Gastrocnemius medialis (tissue), 4 donors: ENCODE results near the gene PGAP6.
A peak's percentile ranks its signal among the peaks of the same experiment; 100 is the strongest.

ENCODE experiments used
- POLR2A ChIP-seq, 2 donors: fragments of 450-650 bp; IDR thresholded peaks; one replicate each; pipeline ENCODE4 v1.6.1; 2017; ENCODE audit warnings: antibody characterized with exemption in 2 of 2, mild to moderate bottlenecking in 2 of 2, moderate library complexity in 2 of 2
- TF ChIP-seq, protein P1 (sequence below), 5 experiments: fragments of 450-650 bp in 3 of 5; fragments of 200-600 bp in 2 of 5; sonication (generic) in 2 of 5; IDR thresholded peaks in 4 of 5; conservative IDR thresholded peaks in 1 of 5; 1 replicate in 4 of 5; 2 replicates in 1 of 5; pipeline ENCODE4 v1.5.1; 2016 to 2019; ENCODE audit warnings: antibody characterized with exemption in 5 of 5, mild to moderate bottlenecking in 3 of 5, moderate library complexity in 3 of 5

DNA sequence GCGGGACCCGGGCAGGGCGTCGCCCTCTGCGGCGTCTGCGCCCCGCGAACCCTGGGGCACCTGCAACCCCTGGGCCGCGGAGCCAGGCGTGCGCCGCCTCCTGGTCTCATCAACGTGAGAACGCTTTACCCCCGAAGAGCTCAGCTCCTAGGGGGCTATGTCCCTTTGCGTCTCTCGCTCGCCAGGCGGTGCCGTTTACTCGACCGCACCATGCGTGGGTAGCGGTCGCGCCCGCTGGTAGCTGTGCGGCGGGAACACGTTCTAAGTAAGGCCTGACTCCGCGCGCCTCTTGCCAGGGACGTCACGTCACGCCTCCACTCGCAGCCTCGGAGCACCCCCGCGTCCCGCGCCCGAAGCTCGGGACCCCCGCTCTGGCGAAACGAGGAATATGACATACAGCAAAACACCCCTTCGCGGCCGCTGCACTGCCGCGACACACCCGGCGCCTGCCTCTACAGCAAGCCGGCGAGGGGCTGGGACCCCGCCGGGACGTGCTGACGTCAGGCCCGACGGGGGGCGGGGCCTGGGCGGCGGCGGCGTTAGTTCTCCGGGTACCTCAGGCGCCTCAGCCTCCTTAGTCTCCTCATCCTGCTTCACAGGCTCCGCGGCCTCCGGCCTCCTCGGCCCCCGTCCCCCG, 43.4 kb upstream of the PGAP6 start, which contains the start of gene RAB11FIP3:
- TF ChIP-seq POLR2A (IDR thresholded peaks at IDR 0.05): peak; percentile 98 to 99
- TF ChIP-seq, protein P1, sequence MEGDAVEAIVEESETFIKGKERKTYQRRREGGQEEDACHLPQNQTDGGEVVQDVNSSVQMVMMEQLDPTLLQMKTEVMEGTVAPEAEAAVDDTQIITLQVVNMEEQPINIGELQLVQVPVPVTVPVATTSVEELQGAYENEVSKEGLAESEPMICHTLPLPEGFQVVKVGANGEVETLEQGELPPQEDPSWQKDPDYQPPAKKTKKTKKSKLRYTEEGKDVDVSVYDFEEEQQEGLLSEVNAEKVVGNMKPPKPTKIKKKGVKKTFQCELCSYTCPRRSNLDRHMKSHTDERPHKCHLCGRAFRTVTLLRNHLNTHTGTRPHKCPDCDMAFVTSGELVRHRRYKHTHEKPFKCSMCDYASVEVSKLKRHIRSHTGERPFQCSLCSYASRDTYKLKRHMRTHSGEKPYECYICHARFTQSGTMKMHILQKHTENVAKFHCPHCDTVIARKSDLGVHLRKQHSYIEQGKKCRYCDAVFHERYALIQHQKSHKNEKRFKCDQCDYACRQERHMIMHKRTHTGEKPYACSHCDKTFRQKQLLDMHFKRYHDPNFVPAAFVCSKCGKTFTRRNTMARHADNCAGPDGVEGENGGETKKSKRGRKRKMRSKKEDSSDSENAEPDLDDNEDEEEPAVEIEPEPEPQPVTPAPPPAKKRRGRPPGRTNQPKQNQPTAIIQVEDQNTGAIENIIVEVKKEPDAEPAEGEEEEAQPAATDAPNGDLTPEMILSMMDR (IDR thresholded peaks at IDR 0.05 in 4 of 5, conservative IDR thresholded peaks at IDR 0.05 in 1 of 5): peak in 2 of 5 experiments; percentile 28 to 29
